Measurements from ENCODE around the gene LAMTOR4.
A peak's percentile ranks its signal among the peaks of the same experiment; 100 is the strongest.
"Not testable (repeated sequence)": the region's sequence is repeated elsewhere in the genome, so short reads cannot be mapped to it uniquely, and the experiment has no call there.

LAMTOR4 gene

GRCh38 chr7:100124301-100125230 is 24.2 kb upstream of the LAMTOR4 start:
- no peak for DNase-seq

DNA sequence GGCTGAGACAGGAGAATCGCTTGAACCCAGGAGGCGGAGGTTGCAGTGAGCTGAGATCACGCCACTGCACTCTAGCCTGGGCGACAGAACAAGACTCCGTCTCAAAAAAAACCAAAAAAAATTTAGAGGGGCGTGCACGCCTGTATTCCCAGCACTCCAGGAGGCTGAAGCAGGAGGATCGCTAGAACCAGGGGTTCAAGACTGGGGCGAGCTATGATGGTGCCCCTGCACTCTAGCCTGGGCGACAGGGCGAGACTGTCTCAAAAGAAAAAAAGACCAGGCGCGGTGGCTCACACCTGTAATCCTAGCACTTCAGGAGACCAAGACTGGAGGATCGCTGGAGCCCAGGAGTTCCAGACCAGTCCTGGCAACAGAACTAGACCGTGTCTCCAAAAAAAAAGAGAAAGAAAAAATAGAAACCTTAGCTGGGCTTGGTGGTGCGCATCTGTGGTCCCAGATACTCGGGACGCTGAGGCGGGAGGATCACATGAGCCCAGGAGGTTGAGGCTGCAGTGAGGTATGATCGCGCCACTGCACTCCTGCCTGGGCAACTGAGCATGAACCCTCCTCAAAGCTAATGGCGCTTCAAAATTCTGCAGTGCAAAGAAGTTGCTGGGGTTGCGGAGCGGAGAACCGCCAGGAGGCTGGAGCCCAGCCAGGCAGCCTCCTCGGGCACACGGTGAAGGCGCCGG is 22.3 kb upstream of the LAMTOR4 start:
- no peak for DNase-seq

DNA sequence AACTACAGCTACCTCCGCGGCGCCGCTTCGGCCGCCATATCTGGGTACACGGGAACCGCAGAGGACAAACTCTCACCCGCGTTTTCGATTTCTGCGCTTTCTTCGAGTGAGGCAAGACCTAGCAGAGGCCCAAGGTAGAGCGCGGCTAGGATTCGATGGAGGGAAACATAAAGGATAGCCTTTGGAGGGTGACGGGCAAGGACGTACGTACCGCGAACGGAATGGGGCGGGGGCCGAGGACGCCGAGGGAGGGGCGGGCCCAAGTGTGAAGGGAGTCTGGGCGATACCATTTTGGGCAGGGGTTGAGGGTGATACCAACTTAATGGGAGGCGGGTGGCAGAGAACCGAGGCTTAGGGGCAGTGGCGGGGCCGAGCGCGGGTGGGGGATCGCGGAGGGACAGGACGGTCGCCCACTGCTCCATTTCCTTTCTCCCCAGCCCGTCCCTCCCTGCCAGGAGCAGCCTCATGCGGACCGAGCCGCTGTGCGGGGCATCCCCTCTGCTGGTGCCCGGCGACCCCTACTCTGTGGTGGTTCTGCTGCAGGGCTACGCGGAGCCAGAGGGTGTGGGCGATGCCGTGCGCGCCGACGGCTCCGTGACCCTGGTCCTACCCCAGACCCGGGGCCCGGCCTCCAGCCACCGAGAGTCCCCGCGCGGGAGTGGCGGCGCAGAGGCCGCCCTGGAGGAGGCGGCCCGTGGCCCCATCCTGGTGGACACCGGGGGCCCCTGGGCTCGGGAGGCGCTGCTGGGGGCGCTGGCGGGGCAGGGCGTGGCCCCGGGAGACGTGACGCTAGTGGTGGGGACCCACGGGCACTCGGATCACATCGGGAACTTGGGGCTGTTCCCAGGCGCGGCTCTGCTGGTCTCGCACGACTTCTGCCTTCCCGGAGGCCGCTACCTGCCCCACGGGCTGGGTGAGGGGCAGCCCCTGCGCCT is 21.5 kb upstream of the LAMTOR4 start, which contains the start of gene MBLAC1:
MBLAC1 (plus strand) TSS at position 37 of the 935 bp plus-strand sequence; CDS start at position 466, 429 bp downstream.
- DNase-seq, result peak; percentile 76

- no peak for DNase-seq
These were observed 20.7 kb upstream of the LAMTOR4 start for GRCh38 chr7:100127866-100128636.

- no peak for DNase-seq
These were observed 20.1 kb upstream of the LAMTOR4 start for GRCh38 chr7:100128637-100128963.

GRCh38 chr7:100130220-100130607 is 18.5 kb upstream of the LAMTOR4 start:
- DNase-seq, result not testable (repeated sequence)

DNA sequence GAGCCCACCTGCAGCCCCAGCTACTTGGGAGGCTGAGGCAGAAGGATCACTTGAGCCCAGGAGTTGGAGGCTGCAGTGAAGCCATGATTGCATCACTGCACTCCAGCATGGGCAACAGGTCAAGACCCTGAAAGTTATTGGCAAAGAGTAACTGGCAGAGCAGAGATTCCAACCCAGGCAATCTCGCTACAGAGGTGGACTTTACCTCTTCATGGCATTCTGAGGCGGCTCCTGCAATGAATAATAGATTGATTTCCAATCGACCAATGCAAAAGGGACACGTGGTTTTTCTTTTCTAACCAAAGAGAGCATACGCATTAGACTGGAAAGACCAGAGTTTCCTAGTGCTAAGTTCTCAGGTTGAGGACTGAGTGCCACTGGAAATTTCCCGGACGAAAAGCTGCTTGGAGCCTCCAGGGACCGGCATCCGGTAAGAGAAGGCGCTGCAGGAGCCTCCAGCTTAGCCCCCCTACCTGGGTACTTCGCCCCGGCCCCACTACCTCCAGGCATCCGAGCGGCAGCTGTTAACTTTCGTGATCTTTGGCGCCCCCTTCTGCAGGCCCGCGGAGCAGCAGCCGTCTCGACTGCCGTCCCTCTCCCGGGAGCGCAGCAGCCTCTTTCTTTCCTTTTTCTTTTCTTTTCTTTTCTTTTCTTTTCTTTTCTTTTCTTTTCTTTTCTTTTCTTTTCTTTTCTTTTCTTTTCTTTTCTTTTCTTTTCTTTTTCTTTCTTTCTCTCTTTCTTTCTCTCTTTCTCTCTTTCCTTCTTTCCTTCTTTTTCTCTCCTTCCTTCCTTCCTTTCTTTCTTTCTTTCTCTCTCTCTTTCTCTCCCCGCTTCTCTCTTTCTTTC is 17.9 kb upstream of the LAMTOR4 start:
- peak; percentile 24 for DNase-seq

DNA sequence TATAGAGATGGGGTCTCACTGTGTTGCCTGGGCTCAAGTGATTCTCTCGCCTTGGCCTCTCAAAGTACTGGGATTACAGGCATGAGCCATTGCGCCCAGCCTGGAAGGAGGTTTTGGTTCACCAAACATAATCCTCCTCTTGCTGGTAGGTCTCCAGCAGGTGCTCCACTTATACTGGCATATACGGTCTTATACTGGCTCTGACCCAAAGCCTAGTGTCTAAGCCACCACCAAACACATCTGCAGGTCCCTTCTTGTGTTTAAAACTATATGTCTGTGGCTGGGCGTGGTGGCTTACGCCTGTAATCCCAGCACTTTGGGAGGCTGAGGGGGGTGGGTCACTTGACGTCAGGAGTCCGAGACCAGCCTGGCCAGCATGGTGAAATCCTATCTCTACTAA is 16.6 kb upstream of the LAMTOR4 start:
- DNase-seq, result no peak

GRCh38 chr7:100132697-100133151 is 16.0 kb upstream of the LAMTOR4 start:
- DNase-seq, result no peak

- no peak for DNase-seq
These were observed 10.6 kb upstream of the LAMTOR4 start for GRCh38 chr7:100137851-100138760.

- DNase-seq, result no peak
These were observed 7.2 kb upstream of the LAMTOR4 start for GRCh38 chr7:100141555-100141949.

DNA sequence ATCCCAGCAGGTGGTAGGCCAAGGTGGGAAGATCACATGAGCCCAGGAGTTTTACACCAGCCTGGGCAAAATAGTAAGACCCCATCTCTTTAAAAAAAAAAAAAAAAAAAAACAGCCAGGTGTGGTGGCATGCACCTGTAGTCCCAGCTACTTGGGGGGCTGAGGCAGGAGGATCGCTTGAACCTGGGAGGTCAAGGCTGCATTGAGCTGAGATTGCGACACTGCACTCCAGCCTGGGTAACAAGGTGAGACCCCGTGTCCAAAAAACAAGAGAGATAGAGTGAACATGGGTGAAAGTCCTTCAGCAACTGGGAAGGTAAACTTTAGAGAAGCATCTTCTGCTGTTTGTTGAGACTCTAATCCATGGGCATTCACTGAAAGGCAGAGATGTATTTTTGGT is 6.3 kb upstream of the LAMTOR4 start:
- DNase-seq, result no peak

GRCh38 chr7:100146350-100146749 is 2.4 kb upstream of the LAMTOR4 start:
- DNase-seq, result not testable (repeated sequence)

DNA sequence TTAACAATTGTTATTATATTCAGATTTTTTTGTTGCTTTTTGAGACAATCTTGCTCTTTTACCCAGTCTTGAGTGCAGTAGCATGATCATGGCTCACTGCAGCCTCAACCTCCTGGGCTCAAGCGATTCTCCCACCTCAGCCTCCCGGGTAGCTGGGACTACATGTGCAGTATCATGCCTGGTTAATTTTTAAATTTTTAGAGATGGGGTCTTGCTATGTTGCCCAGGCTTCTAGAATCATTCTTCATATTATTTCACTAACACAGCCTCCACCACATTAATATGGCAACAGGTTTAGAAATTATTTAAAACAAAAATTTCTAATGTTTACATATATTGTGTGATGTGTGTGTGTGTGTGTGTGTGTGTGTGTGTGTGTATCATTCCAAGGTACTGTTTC is 1.4 kb upstream of the LAMTOR4 start:
- no peak for DNase-seq

GRCh38 chr7:100148225-100148558 is 526 bp upstream of the LAMTOR4 start:
- DNase-seq, result no peak

GRCh38 chr7:100152404-100152803 is 3.7 kb downstream of the LAMTOR4 start:
- no peak for DNase-seq

- no peak for DNase-seq
These were observed 4.4 kb downstream of the LAMTOR4 start for GRCh38 chr7:100152937-100153666.

DNA sequence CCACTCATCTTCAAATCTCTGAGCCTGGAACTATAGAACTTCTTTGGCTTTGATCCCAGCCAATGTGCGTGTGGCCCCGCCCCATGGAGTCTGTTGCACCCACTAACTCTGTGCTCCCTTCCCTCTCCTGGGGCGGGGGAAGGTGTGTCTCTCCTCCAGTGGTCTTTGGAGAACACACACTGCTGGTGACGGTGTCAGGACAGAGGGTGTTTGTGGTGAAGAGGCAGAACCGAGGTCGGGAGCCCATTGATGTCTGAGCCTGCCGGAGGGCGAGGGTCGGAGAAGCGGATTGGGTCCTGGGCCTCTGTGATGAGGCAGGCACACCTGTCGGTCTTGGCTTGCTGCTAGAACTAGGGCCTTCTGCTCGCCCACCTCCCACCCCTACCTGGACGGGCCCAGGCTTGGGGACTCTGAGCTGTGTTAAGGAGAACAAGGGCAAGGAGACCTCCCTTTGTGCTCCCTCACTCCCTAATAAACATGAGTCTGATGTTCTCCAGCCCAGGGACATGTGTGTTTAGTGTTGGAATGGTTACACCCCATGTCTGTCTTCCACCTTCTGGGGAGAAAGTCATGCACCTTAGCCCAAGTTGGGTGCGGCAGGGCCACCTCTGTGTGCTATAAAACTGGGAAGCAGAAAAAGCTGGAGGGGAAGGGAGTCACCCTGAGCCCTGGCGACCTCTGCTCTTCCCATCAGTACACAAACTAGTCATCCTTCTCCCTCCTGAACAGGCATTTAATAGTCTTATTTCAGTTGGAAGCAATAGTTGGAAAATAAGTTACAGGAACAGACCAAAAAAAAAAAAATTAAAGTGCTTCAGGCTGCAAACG is 5.2 kb downstream of the LAMTOR4 start:
- no peak for DNase-seq
